Mesendoderm (in vitro differentiated cells): ENCODE results near the gene CDK5RAP2.

ENCODE experiments used
- DNase-seq: peaks from one replicate; pipeline ENCODE4 v3.0.0; 2013
- H2AK5ac ChIP-seq: 2 replicates; pipeline ENCODE4 v1.6.1; 2013; ENCODE audit warnings: low read length, inconsistent platforms
- H2BK120ac ChIP-seq: 2 replicates; pipeline ENCODE4 v1.6.1; 2013; ENCODE audit warnings: low read depth, mild to moderate bottlenecking, low read length, moderate library complexity, mixed read lengths
- H2BK15ac ChIP-seq: replicated peaks from 2 replicates; pipeline ENCODE4 v1.6.1; 2013; ENCODE audit warnings: low read depth, mild to moderate bottlenecking, moderate library complexity
- H2BK5ac ChIP-seq: 2 replicates; pipeline ENCODE4 v1.6.1; 2013; ENCODE audit warnings: low read length, inconsistent platforms
- H3K18ac ChIP-seq: 2 replicates; pipeline ENCODE4 v1.6.1; 2013; ENCODE audit warnings: mild to moderate bottlenecking, low read length, mixed read lengths
- H3K23ac ChIP-seq: one replicate; pipeline ENCODE4 v1.6.1; 2013; ENCODE audit warnings: low read length
- H3K27ac ChIP-seq: 2 replicates; pipeline ENCODE4 v1.5.1; 2013; ENCODE audit warnings: low read depth, mild to moderate bottlenecking, inconsistent platforms, low read length, moderate library complexity
- H3K27me3 ChIP-seq: 2 replicates; pipeline ENCODE4 v1.6.1; 2013; ENCODE audit warnings: low read length, control low read depth, mild to moderate bottlenecking, inconsistent platforms; ENCODE audit not compliant: insufficient read depth, poor library complexity
- H3K36me3 ChIP-seq: 2 replicates; pipeline ENCODE4 v1.6.1; 2013; ENCODE audit warnings: low read length, inconsistent platforms; ENCODE audit not compliant: control insufficient read depth, insufficient read depth
- H3K4ac ChIP-seq: one replicate; pipeline ENCODE4 v1.6.1; 2013; ENCODE audit warnings: low read depth, mild to moderate bottlenecking, low read length, moderate library complexity
- H3K4me1 ChIP-seq: 2 replicates; pipeline ENCODE4 v1.6.1; 2013; ENCODE audit warnings: low read depth, low read length, inconsistent platforms; ENCODE audit not compliant: control insufficient read depth
- H3K4me2 ChIP-seq: 2 replicates; pipeline ENCODE4 v1.6.1; 2013; ENCODE audit warnings: low read length
- H3K4me3 ChIP-seq: 2 replicates; pipeline ENCODE4 v1.5.1; 2013; ENCODE audit warnings: mild to moderate bottlenecking, low read length
- H3K56ac ChIP-seq: one replicate; pipeline ENCODE4 v1.6.1; 2013; ENCODE audit warnings: low read length
- H3K79me1 ChIP-seq: 2 replicates; pipeline ENCODE4 v1.6.1; 2013; ENCODE audit warnings: low read length, inconsistent platforms
- H3K79me2 ChIP-seq: 2 replicates; pipeline ENCODE4 v1.6.1; 2013; ENCODE audit warnings: mild to moderate bottlenecking, low read length; ENCODE audit not compliant: control insufficient read depth, insufficient read depth
- H3K9ac ChIP-seq: 2 replicates; pipeline ENCODE4 v1.6.1; 2013; ENCODE audit warnings: low read length, inconsistent platforms
- H4K5ac ChIP-seq: one replicate; pipeline ENCODE4 v1.6.1; 2013; ENCODE audit warnings: low read length
- H4K8ac ChIP-seq: one replicate; pipeline ENCODE4 v1.6.1; 2013; ENCODE audit warnings: low read depth, mild to moderate bottlenecking, control low read depth, low read length, moderate library complexity
- WGBS: extraction: QIAGEN DNeasy Blood & Tissue Kit; methylation state at CpG from one replicate; pipeline ENCODE4 v1.1.7; 2013; ENCODE audit warnings: low lambda C conversion rate, missing lambda C conversion rate; ENCODE audit not compliant: insufficient coverage; ENCODE audit errors: extremely low coverage; 5-methylcytosine and 5-hydroxymethylcytosine counted together

Gene CDK5RAP2

DNA sequence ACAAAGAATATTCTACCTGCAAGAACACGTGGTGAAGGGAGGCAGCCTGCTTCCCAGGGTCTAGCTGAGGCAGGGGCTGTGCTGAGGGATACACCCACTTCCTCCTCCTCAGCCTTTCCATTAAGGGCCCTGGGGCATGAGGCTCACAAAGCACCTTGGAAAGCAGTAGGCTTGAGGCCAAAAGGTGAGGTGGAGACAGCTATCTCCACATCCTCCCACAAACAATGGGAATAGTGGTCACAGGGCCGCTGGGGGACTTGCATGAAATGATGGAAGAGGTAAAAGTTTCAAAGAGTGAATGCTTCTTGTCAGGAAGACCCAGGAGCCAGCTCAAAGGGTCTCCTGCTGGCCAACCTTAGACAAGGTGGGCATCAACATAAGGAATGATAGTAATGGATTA, 207.9 kb downstream of the CDK5RAP2 start:
- no peak overlapping the region for H2BK15ac ChIP-seq
- H3K36me3 ChIP-seq, result no peaks in the 10 kb centered on the region
- no CpG with 5 or more reads among the region's 2 CpGs for WGBS
- no peak overlapping the region for H2BK5ac ChIP-seq
- DNase-seq, result peak; percentile 27
- H3K18ac ChIP-seq, result no peak overlapping the region
- no peak overlapping the region for H3K23ac ChIP-seq
- no peaks in the 10 kb centered on the region for H3K27me3 ChIP-seq
- H3K27ac ChIP-seq, result no peak overlapping the region
- H3K79me2 ChIP-seq, result no peaks in the 10 kb centered on the region
- H3K4me1 ChIP-seq, result no peaks in the 10 kb centered on the region
- no peak overlapping the region for H2AK5ac ChIP-seq
- no peak overlapping the region for H3K4me2 ChIP-seq
- H3K79me1 ChIP-seq, result no peaks in the 10 kb centered on the region
- H4K5ac ChIP-seq, result no peak overlapping the region
- H2BK120ac ChIP-seq, result no peak overlapping the region
- H3K4me3 ChIP-seq, result no peak overlapping the region
- no peak overlapping the region for H3K9ac ChIP-seq
- no peak overlapping the region for H4K8ac ChIP-seq
- no peak overlapping the region for H3K56ac ChIP-seq
- no peak overlapping the region for H3K4ac ChIP-seq

DNA sequence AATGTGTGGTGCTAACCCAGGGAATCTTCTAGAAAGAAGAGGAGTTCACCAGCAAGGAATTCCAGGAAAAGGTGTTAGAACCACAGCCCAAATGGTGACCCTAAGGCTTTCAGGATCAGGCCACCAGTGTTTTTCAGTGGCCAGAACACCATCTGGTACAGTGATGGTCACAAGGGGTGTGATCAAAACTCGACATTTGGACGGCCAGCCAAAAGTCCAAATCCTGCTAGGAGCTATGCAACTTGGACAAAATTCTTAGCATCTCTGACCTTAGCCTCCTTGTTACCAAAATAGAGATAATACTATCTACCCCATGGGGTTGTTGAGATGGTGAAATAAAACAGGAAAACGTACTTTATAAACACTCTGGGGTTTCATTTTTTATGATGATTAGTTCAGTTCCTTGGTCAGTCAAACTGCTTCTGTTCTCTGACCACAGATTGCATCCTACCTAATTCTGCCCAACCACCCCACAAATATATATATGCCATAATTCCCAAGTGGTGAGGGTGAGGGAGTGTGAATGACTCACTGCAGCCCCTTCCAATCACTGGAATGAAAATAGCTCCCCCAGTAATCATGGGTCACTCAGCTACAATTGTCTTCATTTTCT, 210.3 kb downstream of the CDK5RAP2 start:
- no peak for DNase-seq
- Histone ChIP-seq H2BK15ac (no peak overlapping the region), H3K23ac (no peak overlapping the region), H3K18ac (no peak overlapping the region), H3K79me1 (no peaks in the 10 kb centered on the region), H4K8ac (no peak overlapping the region), H3K56ac (no peak overlapping the region), H3K27me3 (no peaks in the 10 kb centered on the region), H3K4me2 (no peak overlapping the region), H3K79me2 (no peaks in the 10 kb centered on the region), H3K4ac (no peak overlapping the region), H2BK120ac (no peak overlapping the region), H3K9ac (no peak overlapping the region), H2AK5ac (no peak overlapping the region), H2BK5ac (no peak overlapping the region), H4K5ac (no peak overlapping the region), H3K36me3 (no peaks in the 10 kb centered on the region), H3K4me3 (no peak overlapping the region), H3K27ac (no peak overlapping the region), H3K4me1 (no peaks in the 10 kb centered on the region)
- no CpG with 5 or more reads among the region's 3 CpGs for WGBS

DNA sequence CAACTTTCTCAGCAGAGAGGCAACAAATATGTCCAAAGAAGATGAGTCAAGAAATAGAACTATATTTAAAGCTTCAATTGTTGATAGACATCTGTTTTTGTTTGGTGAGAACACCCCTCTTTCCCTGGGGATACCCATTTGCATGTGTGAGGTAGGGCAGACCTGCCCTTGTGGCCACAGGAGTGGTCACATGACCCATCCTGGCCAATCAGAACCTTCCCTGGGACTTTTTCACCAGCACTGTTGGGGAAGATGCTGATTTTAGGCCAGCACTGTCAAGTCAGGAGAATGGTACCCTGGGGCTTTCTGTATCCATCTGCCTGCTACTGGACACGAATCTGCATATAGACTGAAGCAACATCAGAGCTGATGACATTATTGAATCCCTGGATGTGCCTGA, 211.2 kb downstream of the CDK5RAP2 start:
- no peak for DNase-seq
- Histone ChIP-seq H3K56ac (no peak overlapping the region), H3K27me3 (no peaks in the 10 kb centered on the region), H3K4ac (no peak overlapping the region), H2BK5ac (no peak overlapping the region), H3K36me3 (no peaks in the 10 kb centered on the region), H4K8ac (no peak overlapping the region), H2AK5ac (no peak overlapping the region), H3K18ac (no peak overlapping the region), H2BK120ac (no peak overlapping the region), H3K4me3 (no peak overlapping the region), H3K4me2 (no peak overlapping the region), H3K9ac (no peak overlapping the region), H4K5ac (no peak overlapping the region), H3K4me1 (no peaks in the 10 kb centered on the region), H3K23ac (no peak overlapping the region), H3K79me1 (no peaks in the 10 kb centered on the region), H2BK15ac (no peak overlapping the region), H3K27ac (no peak overlapping the region), H3K79me2 (no peaks in the 10 kb centered on the region)
- WGBS, result no CpG with 5 or more reads among the region's 1 CpG

DNA sequence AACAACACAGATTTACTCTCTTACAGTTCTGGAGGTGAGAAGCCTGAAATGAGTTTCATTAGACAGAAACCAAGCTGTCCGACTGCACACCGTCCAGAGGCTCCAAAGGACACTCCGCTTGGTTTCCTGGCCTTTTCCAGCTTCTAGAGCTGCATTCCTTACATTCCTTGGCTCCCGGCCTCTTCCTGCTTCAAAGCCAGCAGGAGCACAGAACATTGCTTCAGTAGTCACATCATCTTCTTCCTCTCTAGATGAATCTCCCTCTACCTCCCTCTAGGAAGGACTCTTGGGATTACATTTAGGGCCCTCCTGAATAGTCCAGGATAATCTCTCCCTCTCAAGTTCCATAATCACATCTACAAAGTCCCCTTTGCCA, 213.3 kb downstream of the CDK5RAP2 start:
- no peaks in the 10 kb centered on the region for H3K4me1 ChIP-seq
- no peak overlapping the region for H2BK15ac ChIP-seq
- no peak overlapping the region for H3K27ac ChIP-seq
- H3K23ac ChIP-seq, result no peak overlapping the region
- no peak overlapping the region for H4K8ac ChIP-seq
- no peak overlapping the region for H3K9ac ChIP-seq
- no peak overlapping the region for H3K4me3 ChIP-seq
- H4K5ac ChIP-seq, result no peak overlapping the region
- H2BK120ac ChIP-seq, result no peak overlapping the region
- no peaks in the 10 kb centered on the region for H3K36me3 ChIP-seq
- no CpG with 5 or more reads among the region's 4 CpGs for WGBS
- H3K18ac ChIP-seq, result no peak overlapping the region
- H3K56ac ChIP-seq, result no peak overlapping the region
- H2BK5ac ChIP-seq, result no peak overlapping the region
- no peak overlapping the region for H3K4me2 ChIP-seq
- no peak overlapping the region for H3K4ac ChIP-seq
- H3K79me2 ChIP-seq, result no peaks in the 10 kb centered on the region
- H3K27me3 ChIP-seq, result no peaks in the 10 kb centered on the region
- no peak overlapping the region for H2AK5ac ChIP-seq
- H3K79me1 ChIP-seq, result no peaks in the 10 kb centered on the region
- peak; percentile 95 for DNase-seq

DNA sequence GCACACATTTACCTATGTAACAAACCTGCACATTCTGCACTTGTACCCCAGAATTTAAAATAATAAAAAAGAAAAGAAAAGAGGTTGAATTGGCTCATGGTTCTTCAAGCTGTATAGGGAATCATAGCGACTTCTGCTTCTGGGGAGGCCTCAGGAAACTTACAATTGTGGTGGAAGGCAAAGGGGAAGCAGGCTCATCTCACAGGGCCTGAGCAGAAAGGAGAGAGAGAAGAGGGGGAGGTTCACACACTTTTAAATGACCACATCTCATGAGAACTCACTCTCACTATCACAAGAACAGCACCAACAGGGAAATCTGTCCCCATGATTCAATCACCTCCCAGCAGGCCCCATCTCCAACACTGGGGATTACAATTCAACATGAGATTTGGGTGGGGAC, 214.6 kb downstream of the CDK5RAP2 start:
- H3K23ac ChIP-seq, result no peak overlapping the region
- WGBS, result no CpG with 5 or more reads among the region's 1 CpG
- H3K27me3 ChIP-seq, result no peaks in the 10 kb centered on the region
- H2BK120ac ChIP-seq, result no peak overlapping the region
- H4K8ac ChIP-seq, result no peak overlapping the region
- H4K5ac ChIP-seq, result no peak overlapping the region
- no peak overlapping the region for H3K56ac ChIP-seq
- no peak overlapping the region for H2AK5ac ChIP-seq
- H3K4me3 ChIP-seq, result no peak overlapping the region
- H2BK5ac ChIP-seq, result no peak overlapping the region
- DNase-seq, result no peak
- H3K18ac ChIP-seq, result no peak overlapping the region
- no peak overlapping the region for H3K4ac ChIP-seq
- H2BK15ac ChIP-seq, result no peak overlapping the region
- H3K9ac ChIP-seq, result no peak overlapping the region
- no peaks in the 10 kb centered on the region for H3K79me2 ChIP-seq
- no peaks in the 10 kb centered on the region for H3K36me3 ChIP-seq
- H3K4me2 ChIP-seq, result no peak overlapping the region
- no peaks in the 10 kb centered on the region for H3K79me1 ChIP-seq
- H3K4me1 ChIP-seq, result no peaks in the 10 kb centered on the region
- H3K27ac ChIP-seq, result no peak overlapping the region

DNA sequence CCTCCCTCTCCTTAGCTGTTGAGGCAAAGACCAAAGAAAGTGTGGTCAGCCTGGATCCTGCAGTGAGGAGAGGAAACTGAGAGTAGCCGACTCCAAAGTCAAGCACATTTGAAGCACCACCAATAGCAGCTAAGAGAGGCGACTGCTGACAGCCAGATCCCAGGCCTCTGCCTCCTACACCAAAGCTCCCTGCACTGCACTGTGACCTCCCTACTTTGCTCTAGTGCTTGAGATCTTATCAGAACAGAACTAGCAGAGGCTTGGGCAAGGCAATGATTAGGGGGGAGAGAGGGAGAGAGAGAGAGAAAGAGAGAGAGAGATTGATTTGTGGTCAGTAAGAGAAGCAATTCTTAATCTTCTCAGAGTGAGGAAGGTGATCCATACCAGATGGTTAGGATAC, 216.3 kb downstream of the CDK5RAP2 start:
- no peaks in the 10 kb centered on the region for H3K79me1 ChIP-seq
- H3K4me2 ChIP-seq, result no peak overlapping the region
- H3K4ac ChIP-seq, result no peak overlapping the region
- no peaks in the 10 kb centered on the region for H3K27me3 ChIP-seq
- no peak overlapping the region for H3K56ac ChIP-seq
- H3K23ac ChIP-seq, result no peak overlapping the region
- WGBS, result no CpG with 5 or more reads among the region's 2 CpGs
- no peak overlapping the region for H2AK5ac ChIP-seq
- H2BK120ac ChIP-seq, result no peak overlapping the region
- no peak overlapping the region for H2BK5ac ChIP-seq
- H3K4me1 ChIP-seq, result no peaks in the 10 kb centered on the region
- no peak overlapping the region for H4K8ac ChIP-seq
- no peaks in the 10 kb centered on the region for H3K79me2 ChIP-seq
- DNase-seq, result peak; percentile 51
- no peak overlapping the region for H3K27ac ChIP-seq
- no peak overlapping the region for H2BK15ac ChIP-seq
- no peak overlapping the region for H3K9ac ChIP-seq
- H3K4me3 ChIP-seq, result no peak overlapping the region
- H4K5ac ChIP-seq, result no peak overlapping the region
- no peak overlapping the region for H3K18ac ChIP-seq
- no peaks in the 10 kb centered on the region for H3K36me3 ChIP-seq
